Liver (tissue), 9 donors: Measurements from ENCODE around the gene KAZN. TPM values are rescaled to one million over a fixed set of nuclear protein-coding genes. Genes with fewer than 3 reads are reported as not detected.

Experiments
- DNase-seq: peaks from one replicate; pipeline ENCODE4 v3.0.0-alpha.2; 2017; ENCODE audit warnings: low spot score
- H3K27ac ChIP-seq, 2 donors: one replicate each; pipeline ENCODE4 v1.7.0; 2013; ENCODE audit warnings: inconsistent platforms in 2 of 2, low read length in 2 of 2, control low read depth in 1 of 2, low read depth in 1 of 2, mild to moderate bottlenecking in 1 of 2
- H3K27me3 ChIP-seq, 4 donors: one replicate each; pipeline versions ENCODE4 v1.6.1 to v1.7.0; 2013; ENCODE audit warnings: low read length in 3 of 4, inconsistent platforms in 1 of 4, mild to moderate bottlenecking in 1 of 4, moderate library complexity in 1 of 4; ENCODE audit not compliant: control insufficient read depth in 4 of 4, insufficient read depth in 4 of 4
- H3K36me3 ChIP-seq, 4 donors: one replicate each; pipeline versions ENCODE4 v1.6.1 to v1.7.0; 2013; ENCODE audit warnings: low read length in 3 of 4, mild to moderate bottlenecking in 3 of 4, low read depth in 1 of 4, moderate library complexity in 1 of 4; ENCODE audit not compliant: control insufficient read depth in 4 of 4, insufficient read depth in 3 of 4
- H3K4me1 ChIP-seq, 4 donors: one replicate each; pipeline versions ENCODE4 v1.6.1 to v1.7.0; 2013; ENCODE audit warnings: low read length in 3 of 4, mild to moderate bottlenecking in 3 of 4, moderate library complexity in 1 of 4; ENCODE audit not compliant: control insufficient read depth in 4 of 4, insufficient read depth in 4 of 4
- H3K4me3 ChIP-seq, 3 donors: one replicate each; pipeline versions ENCODE4 v1.6.1 to v1.7.0; 2013; ENCODE audit warnings: low read length in 3 of 3, control low read depth in 1 of 3, low read depth in 1 of 3, mild to moderate bottlenecking in 1 of 3
- H3K9ac ChIP-seq, 2 donors: one replicate each; pipeline ENCODE4 v1.7.0; 2013; ENCODE audit warnings: low read length in 2 of 2, mild to moderate bottlenecking in 2 of 2, moderate library complexity in 2 of 2, control low read depth in 1 of 2, low read depth in 1 of 2
- H3K9me3 ChIP-seq, 4 donors: one replicate each; pipeline versions ENCODE4 v1.6.1 to v1.7.0; 2013; ENCODE audit warnings: low read length in 3 of 4; ENCODE audit not compliant: control insufficient read depth in 4 of 4
- ATF3 ChIP-seq: IDR thresholded peaks from 2 replicates; pipeline ENCODE4 v1.6.1; 2016; ENCODE audit warnings: antibody characterized with exemption
- CTCF ChIP-seq: fragments of 150-350 bp; IDR thresholded peaks from 2 replicates; pipeline ENCODE4 v1.5.1; 2017; ENCODE audit warnings: improper control_type of control experiment, low read depth, low read length; ENCODE audit not compliant: missing input control
- EGR1 ChIP-seq, 2 donors: IDR thresholded peaks; 2 replicates each; pipeline ENCODE4 v1.6.1; 2016 to 2018; ENCODE audit warnings: antibody characterized with exemption in 2 of 2, low read depth in 2 of 2
- FOXA1 ChIP-seq: IDR thresholded peaks from 2 replicates; pipeline ENCODE4 v1.6.1; 2016; ENCODE audit warnings: antibody characterized with exemption
- FOXA2 ChIP-seq: IDR thresholded peaks from 2 replicates; pipeline ENCODE4 v1.6.1; 2016; ENCODE audit warnings: antibody characterized with exemption
- GABPA ChIP-seq, 2 donors: IDR thresholded peaks in 1 of 2; conservative IDR thresholded peaks in 1 of 2; 2 replicates each; pipeline ENCODE4 v1.6.1; 2016; ENCODE audit warnings: antibody characterized with exemption in 2 of 2, mild to moderate bottlenecking in 1 of 2, moderate library complexity in 1 of 2
- HNF4G ChIP-seq: IDR thresholded peaks from 2 replicates; pipeline ENCODE4 v1.6.1; 2016; ENCODE audit warnings: antibody characterized with exemption
- JUND ChIP-seq, 2 donors: IDR thresholded peaks; 2 replicates each; pipeline ENCODE4 v1.6.1; 2016; ENCODE audit warnings: antibody characterized with exemption in 2 of 2
- MAX ChIP-seq: IDR thresholded peaks from 2 replicates; pipeline ENCODE4 v1.6.1; 2016; ENCODE audit warnings: antibody characterized with exemption
- NR2F2 ChIP-seq: IDR thresholded peaks from 2 replicates; pipeline ENCODE4 v1.6.1; 2016; ENCODE audit warnings: antibody characterized with exemption
- RAD21 ChIP-seq, 2 donors: IDR thresholded peaks; 2 replicates each; pipeline ENCODE4 v1.6.1; 2016; ENCODE audit warnings: antibody characterized with exemption in 2 of 2, mild to moderate bottlenecking in 2 of 2
- REST ChIP-seq: IDR thresholded peaks from 2 replicates; pipeline ENCODE4 v1.6.1; 2016; ENCODE audit warnings: antibody characterized with exemption, mild to moderate bottlenecking
- RXRA ChIP-seq, 2 donors: IDR thresholded peaks; 2 replicates each; pipeline ENCODE4 v1.6.1; 2017 to 2018; ENCODE audit warnings: antibody characterized with exemption in 2 of 2, mild to moderate bottlenecking in 1 of 2
- SP1 ChIP-seq: IDR thresholded peaks from 2 replicates; pipeline ENCODE4 v1.6.1; 2018; ENCODE audit warnings: antibody characterized with exemption, mild to moderate bottlenecking
- TAF1 ChIP-seq: conservative IDR thresholded peaks from 2 replicates; pipeline ENCODE4 v1.6.1; 2016; ENCODE audit warnings: antibody characterized with exemption, mild to moderate bottlenecking
- YY1 ChIP-seq: IDR thresholded peaks from 2 replicates; pipeline ENCODE4 v1.6.1; 2016; ENCODE audit warnings: antibody characterized with exemption, mild to moderate bottlenecking
- whole genome bisulfite sequencing: extraction: QIAGEN DNeasy Blood & Tissue Kit; methylation state at CpG from one replicate; pipeline ENCODE4 v1.1.7; 2013; 5-methylcytosine and 5-hydroxymethylcytosine counted together
- polyA plus RNA-seq, 2 donors: library from polyadenylated mRNA; stranded (reverse) in 1 of 2; unstranded in 1 of 2; fragments of 200-250 nt in 1 of 2; fragments of >200 nt in 1 of 2; fragmentation: Nextera tagmentation in 1 of 2; extraction: Ambion mirVana in 1 of 2; gene quantifications; one replicate each; pipeline versions ENCODE4 v1.2.1 to v1.2.3, GENCODE V29; 2013 to 2015
- total RNA-seq, 2 donors: library from RNA; depleted of rRNA; stranded (reverse); fragments of >200 nt; gene quantifications; one replicate each; pipeline ENCODE4 v1.2.3, GENCODE V29; 2014
- donor health status: healthy.
- donor health status: healthy.
- donor health status: healthy.
- donor health status: healthy.
- donor health status: healthy.

Gene KAZN
- total and polyA plus RNA-seq, 4 donors, result 1.9 to 6.9 (median 2.4) TPM

- Histone ChIP-seq H3K27ac (no peak overlapping the region), H3K9me3 (no peaks in the 10 kb centered on the region), H3K36me3 (no peaks in the 10 kb centered on the region), H3K27me3 (peaks cover 0 to 1% (median 0%) of the 10 kb centered on the region in 4 donors), H3K4me1 (no peaks in the 10 kb centered on the region), H3K4me3 (no peak overlapping the region), H3K9ac (no peak overlapping the region)
- WGBS, result 67% methylated on average over 6 of the region's 6 CpGs
- TF ChIP-seq ATF3 (no peak), SP1 (no peak)
- DNase-seq, result no peak
Observed at GRCh38 chr1:15128077-15128476, 529.6 kb downstream of the KAZN start.

GRCh38 chr1:15128520-15129313 is 530.2 kb downstream of the KAZN start:
- Histone ChIP-seq H3K9ac (no peak overlapping the region), H3K27me3 (peaks cover 0 to 1% (median 0%) of the 10 kb centered on the region in 4 donors), H3K36me3 (no peaks in the 10 kb centered on the region), H3K9me3 (no peaks in the 10 kb centered on the region), H3K27ac (no peak overlapping the region), H3K4me1 (no peaks in the 10 kb centered on the region), H3K4me3 (no peak overlapping the region)
- TF ChIP-seq ATF3 (no peak), JUND (IDR thresholded peaks at IDR 0.05) (no peak), TAF1 (no peak), FOXA1 (no peak), RAD21 (IDR thresholded peaks at IDR 0.05) (peak; percentile 92 to 96), EGR1 (IDR thresholded peaks at IDR 0.05; ENCODE audit: low read depth in 2 of 2) (no peak), CTCF (peak; percentile 89), MAX (no peak), FOXA2 (no peak), NR2F2 (no peak), GABPA (IDR thresholded peaks at IDR 0.05 in 1 of 2, conservative IDR thresholded peaks at IDR 0.05 in 1 of 2) (no peak), RXRA (IDR thresholded peaks at IDR 0.05) (no peak), HNF4G (no peak), YY1 (no peak)
- DNase-seq, result peak; percentile 83
- 43% methylated on average over 18 of the region's 18 CpGs for WGBS

- 78% methylated on average over 4 of the region's 4 CpGs for WGBS
- H3K9me3 ChIP-seq, result no peaks in the 10 kb centered on the region
- no peak for DNase-seq
- no peak overlapping the region for H3K27ac ChIP-seq
- no peak overlapping the region for H3K4me3 ChIP-seq
- H3K9ac ChIP-seq, result no peak overlapping the region
- no peaks in the 10 kb centered on the region for H3K36me3 ChIP-seq
- no peaks in the 10 kb centered on the region for H3K4me1 ChIP-seq
- peaks cover 0 to 7% (median 0%) of the 10 kb centered on the region in 4 donors for H3K27me3 ChIP-seq
- TF ChIP-seq CTCF (no peak), YY1 (no peak), HNF4G (no peak), RXRA (IDR thresholded peaks at IDR 0.05) (no peak), JUND (IDR thresholded peaks at IDR 0.05) (no peak), MAX (no peak), TAF1 (no peak), FOXA2 (no peak), NR2F2 (no peak), REST (no peak), ATF3 (no peak), GABPA (IDR thresholded peaks at IDR 0.05 in 1 of 2, conservative IDR thresholded peaks at IDR 0.05 in 1 of 2) (no peak)
Observed at GRCh38 chr1:15129944-15130343, 531.5 kb downstream of the KAZN start.
